T-helper 2 cell treated with Interferon-gamma antibody and Interleukin-4, amounts not matched to agents 5 μg/mL and 100 μg/mL, for 36 hours (primary cell): ENCODE data around the gene ARL9.

Experiments
- DNase-seq: peaks from one replicate; pipeline ENCODE4 v3.0.0; 2021; ENCODE audit warnings: low spot score
- H3K27ac Mint-ChIP-seq: one replicate; pipeline ENCODE4 v1.8.0; 2021; ENCODE audit warnings: mild to moderate bottlenecking, mixed read lengths
- H3K27me3 Mint-ChIP-seq: one replicate; pipeline ENCODE4 v1.8.0; 2021; ENCODE audit warnings: low read depth, mixed read lengths
- H3K36me3 Mint-ChIP-seq: one replicate; pipeline ENCODE4 v1.8.0; 2021; ENCODE audit warnings: low read depth, mixed read lengths
- H3K4me1 Mint-ChIP-seq: one replicate; pipeline ENCODE4 v1.8.0; 2021; ENCODE audit warnings: low read depth, mixed read lengths
- H3K4me3 Mint-ChIP-seq: one replicate; pipeline ENCODE4 v1.8.0; 2022; ENCODE audit warnings: mild to moderate bottlenecking, moderate library complexity, mixed read lengths
- H3K9me3 Mint-ChIP-seq: one replicate; pipeline ENCODE4 v1.8.0; 2021; ENCODE audit warnings: mixed read lengths

The ARL9 gene

GRCh38 chr4:56477192-56477702 is 28.3 kb upstream of the ARL9 start:
- Mint-ChIP-seq H3K27ac (no peak overlapping the region), H3K4me1 (peaks cover 6% of the 10 kb centered on the region), H3K9me3 (no peaks in the 10 kb centered on the region), H3K36me3 (peaks cover 58% of the 10 kb centered on the region), H3K27me3 (no peaks in the 10 kb centered on the region), H3K4me3 (no peak overlapping the region)
- no peak for DNase-seq

- Mint-ChIP-seq H3K4me3 (no peak overlapping the region), H3K27me3 (no peaks in the 10 kb centered on the region), H3K36me3 (peaks cover 49% of the 10 kb centered on the region), H3K4me1 (peaks cover 4% of the 10 kb centered on the region), H3K9me3 (no peaks in the 10 kb centered on the region), H3K27ac (no peak overlapping the region)
- DNase-seq: no peak
These were observed 24.9 kb upstream of the ARL9 start for GRCh38 chr4:56480691-56481090.

GRCh38 chr4:56496241-56496640 is 9.3 kb upstream of the ARL9 start:
- no peaks in the 10 kb centered on the region for H3K27me3 Mint-ChIP-seq
- H3K4me3 Mint-ChIP-seq: no peak overlapping the region
- H3K36me3 Mint-ChIP-seq: peaks cover 62% of the 10 kb centered on the region
- no peaks in the 10 kb centered on the region for H3K9me3 Mint-ChIP-seq
- no peak for DNase-seq
- no peaks in the 10 kb centered on the region for H3K4me1 Mint-ChIP-seq
- H3K27ac Mint-ChIP-seq: no peak overlapping the region

- no peak for DNase-seq
These were observed 5.5 kb downstream of the ARL9 start for GRCh38 chr4:56511098-56511497.

DNA sequence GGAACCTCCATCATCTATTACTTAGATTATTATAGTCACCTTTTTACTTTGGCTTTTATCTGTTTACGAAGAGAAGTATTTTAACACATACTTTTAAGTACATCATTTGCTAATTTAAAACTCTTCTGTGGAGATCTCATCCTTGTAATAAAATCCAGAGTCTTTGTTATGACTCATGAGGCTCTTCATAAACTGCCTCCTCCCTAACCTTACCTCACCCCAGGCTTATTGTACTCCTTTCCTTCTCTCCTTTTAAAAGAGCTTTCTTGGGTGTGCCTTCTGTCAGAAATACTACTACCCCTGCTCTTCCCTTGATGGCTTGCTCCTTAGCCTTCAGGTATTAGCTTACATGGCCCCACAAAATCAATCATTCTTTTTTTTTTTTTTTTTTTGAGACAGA is 6.6 kb downstream of the ARL9 start:
- Mint-ChIP-seq H3K9me3 (no peaks in the 10 kb centered on the region), H3K4me1 (no peaks in the 10 kb centered on the region), H3K4me3 (no peak overlapping the region), H3K27me3 (peaks cover 26% of the 10 kb centered on the region), H3K27ac (no peak overlapping the region), H3K36me3 (no peaks in the 10 kb centered on the region)
- no peak for DNase-seq

More at GRCh38 chr4:56511098-56511497, 5.5 kb downstream of the ARL9 start:
- no peak overlapping the region for H3K4me3 Mint-ChIP-seq
- no peaks in the 10 kb centered on the region for H3K9me3 Mint-ChIP-seq
- H3K27ac Mint-ChIP-seq: no peak overlapping the region
- peaks cover 3% of the 10 kb centered on the region for H3K4me1 Mint-ChIP-seq
- peaks cover 27% of the 10 kb centered on the region for H3K27me3 Mint-ChIP-seq
- H3K36me3 Mint-ChIP-seq: peaks cover 2% of the 10 kb centered on the region

DNA sequence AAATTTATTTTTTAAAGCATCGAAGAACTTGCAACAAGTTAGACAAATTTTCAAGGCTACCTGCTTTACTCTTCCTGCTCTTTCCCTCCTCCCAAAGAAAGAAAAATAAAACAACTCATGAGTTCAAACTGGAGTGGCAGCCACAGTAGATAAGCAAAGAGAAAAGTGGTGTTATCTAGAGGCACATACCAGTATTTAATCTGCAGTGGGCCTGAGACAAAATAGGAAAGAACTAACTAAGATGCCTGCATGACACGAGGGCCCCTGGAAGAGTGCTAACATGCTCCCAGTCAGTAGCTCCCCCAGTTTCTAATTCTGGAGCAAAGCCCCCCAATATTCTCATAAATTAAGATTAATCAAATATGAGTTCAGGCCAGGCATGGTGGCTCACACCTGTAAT is 7.9 kb downstream of the ARL9 start:
- H3K4me1 Mint-ChIP-seq: no peaks in the 10 kb centered on the region
- H3K36me3 Mint-ChIP-seq: no peaks in the 10 kb centered on the region
- no peak for DNase-seq
- H3K9me3 Mint-ChIP-seq: no peaks in the 10 kb centered on the region
- H3K4me3 Mint-ChIP-seq: no peak overlapping the region
- H3K27ac Mint-ChIP-seq: no peak overlapping the region
- peaks cover 28% of the 10 kb centered on the region for H3K27me3 Mint-ChIP-seq

- DNase-seq: peak; percentile 67
- H3K27me3 Mint-ChIP-seq: peaks cover 37% of the 10 kb centered on the region
- no peak overlapping the region for H3K27ac Mint-ChIP-seq
- H3K4me3 Mint-ChIP-seq: peak overlapping the region; percentile 58
- H3K9me3 Mint-ChIP-seq: no peaks in the 10 kb centered on the region
- no peaks in the 10 kb centered on the region for H3K36me3 Mint-ChIP-seq
- peaks cover 3% of the 10 kb centered on the region for H3K4me1 Mint-ChIP-seq
These were observed 24.9 kb downstream of the ARL9 start for GRCh38 chr4:56530269-56531148.

- Mint-ChIP-seq H3K27me3 (peaks cover 33% of the 10 kb centered on the region), H3K27ac (no peak overlapping the region), H3K4me3 (no peak overlapping the region), H3K36me3 (no peaks in the 10 kb centered on the region), H3K9me3 (no peaks in the 10 kb centered on the region), H3K4me1 (peaks cover 3% of the 10 kb centered on the region)
- DNase-seq: no peak
These were observed 25.7 kb downstream of the ARL9 start for GRCh38 chr4:56531149-56531770.

DNA sequence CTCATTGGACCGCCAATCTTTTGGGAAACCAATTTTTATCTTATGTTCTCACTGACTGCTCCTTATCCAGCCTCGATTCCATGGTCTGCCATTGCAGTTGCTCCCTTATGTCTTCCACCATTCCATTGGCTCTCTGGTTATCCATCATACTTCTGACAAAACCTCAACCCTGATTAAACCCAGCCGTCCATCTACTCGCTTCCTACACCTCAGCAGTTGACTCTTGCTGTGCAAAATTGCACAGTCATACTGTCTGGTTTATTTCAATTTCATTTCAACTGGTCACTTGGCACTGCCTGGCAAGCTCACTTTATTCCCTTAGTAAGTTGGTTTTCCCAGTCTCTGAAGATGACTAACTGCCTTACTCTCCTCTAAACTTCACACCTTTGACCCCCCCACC is 26.2 kb downstream of the ARL9 start:
- Mint-ChIP-seq H3K27ac (no peak overlapping the region), H3K4me1 (peaks cover 3% of the 10 kb centered on the region), H3K9me3 (no peaks in the 10 kb centered on the region), H3K4me3 (no peak overlapping the region), H3K27me3 (peaks cover 29% of the 10 kb centered on the region), H3K36me3 (no peaks in the 10 kb centered on the region)
- DNase-seq: no peak

- no peaks in the 10 kb centered on the region for H3K9me3 Mint-ChIP-seq
- no peak for DNase-seq
- H3K27ac Mint-ChIP-seq: no peak overlapping the region
- no peaks in the 10 kb centered on the region for H3K36me3 Mint-ChIP-seq
- no peak overlapping the region for H3K4me3 Mint-ChIP-seq
- peaks cover 3% of the 10 kb centered on the region for H3K4me1 Mint-ChIP-seq
- peaks cover 28% of the 10 kb centered on the region for H3K27me3 Mint-ChIP-seq
These were observed 26.6 kb downstream of the ARL9 start for GRCh38 chr4:56532239-56532638.

- no peak for DNase-seq
- Mint-ChIP-seq H3K4me1 (no peaks in the 10 kb centered on the region), H3K27me3 (peaks cover 15% of the 10 kb centered on the region), H3K36me3 (no peaks in the 10 kb centered on the region), H3K27ac (no peak overlapping the region), H3K9me3 (no peaks in the 10 kb centered on the region), H3K4me3 (no peak overlapping the region)
These were observed 30.3 kb downstream of the ARL9 start for GRCh38 chr4:56535915-56536314.

DNA sequence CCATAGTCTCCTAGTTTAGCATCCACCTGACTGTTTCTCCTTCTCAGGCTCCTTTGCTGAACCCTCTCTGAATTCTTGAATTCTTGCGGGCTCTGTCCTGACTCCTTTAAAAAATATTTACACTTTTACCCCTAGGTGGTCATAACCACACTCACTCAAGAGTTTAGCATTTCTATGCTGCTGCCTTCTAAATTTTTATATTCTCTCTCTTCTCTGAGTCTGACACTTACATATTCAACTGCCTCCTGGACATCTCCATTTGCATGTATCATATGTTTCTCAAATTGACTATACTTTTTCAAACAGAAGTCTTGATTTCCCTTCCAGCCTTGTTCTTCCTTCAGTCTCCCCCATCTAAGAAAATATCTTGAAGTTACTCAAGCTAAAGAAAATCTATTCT is 31.6 kb downstream of the ARL9 start:
- Mint-ChIP-seq H3K4me3 (no peak overlapping the region), H3K4me1 (no peaks in the 10 kb centered on the region), H3K27ac (no peak overlapping the region), H3K36me3 (no peaks in the 10 kb centered on the region), H3K9me3 (no peaks in the 10 kb centered on the region), H3K27me3 (peaks cover 15% of the 10 kb centered on the region)
- no peak for DNase-seq

DNA sequence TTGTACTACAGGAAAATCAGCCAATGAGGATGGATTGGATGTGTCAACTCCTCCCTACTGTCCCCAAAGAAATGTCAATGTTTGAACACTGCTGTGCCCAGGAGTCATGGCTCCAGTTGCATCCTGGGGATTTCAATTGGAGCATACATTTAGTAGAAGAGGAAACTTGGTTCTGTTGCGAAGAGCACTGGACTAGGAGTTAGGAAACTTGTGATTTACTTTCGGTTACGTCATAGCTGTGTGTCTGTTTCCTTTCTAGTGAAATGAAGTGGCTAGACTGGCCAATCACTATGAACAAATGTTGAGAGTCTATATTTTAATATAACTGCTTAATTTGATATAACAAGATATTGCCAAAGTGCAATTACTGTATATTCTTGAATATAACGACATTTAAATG is 35.2 kb downstream of the ARL9 start:
- no peak overlapping the region for H3K27ac Mint-ChIP-seq
- H3K4me1 Mint-ChIP-seq: peaks cover 5% of the 10 kb centered on the region
- H3K36me3 Mint-ChIP-seq: no peaks in the 10 kb centered on the region
- H3K9me3 Mint-ChIP-seq: no peaks in the 10 kb centered on the region
- peaks cover 13% of the 10 kb centered on the region for H3K27me3 Mint-ChIP-seq
- H3K4me3 Mint-ChIP-seq: no peak overlapping the region
- DNase-seq: no peak

DNA sequence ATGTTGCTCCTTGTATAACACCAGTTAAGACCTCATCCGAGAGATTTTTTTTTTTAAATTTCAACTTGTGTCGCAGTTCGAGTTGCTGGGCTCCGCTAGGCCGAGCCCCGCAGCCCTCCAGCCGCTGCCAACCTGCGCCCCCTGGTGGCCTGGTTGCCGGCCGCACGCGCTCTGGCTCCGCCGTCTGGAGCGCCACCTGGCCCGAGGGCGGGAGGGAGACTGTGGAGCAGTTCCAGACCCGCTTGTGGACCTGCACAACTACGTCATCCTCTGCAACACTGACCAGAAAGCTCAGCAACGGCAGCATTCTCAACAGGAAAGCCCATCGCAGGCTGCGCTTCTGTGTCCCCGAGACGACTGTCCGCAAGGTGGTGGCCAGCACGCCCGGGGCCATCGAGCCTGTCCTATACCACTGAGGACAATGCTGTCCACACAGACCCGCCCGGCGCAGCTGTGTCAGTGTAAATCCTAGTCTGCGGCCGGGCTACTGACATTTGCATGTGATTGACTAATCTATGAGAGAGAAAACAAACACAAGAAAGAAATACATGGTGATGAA is 39.1 kb downstream of the ARL9 start:
- Mint-ChIP-seq H3K36me3 (no peaks in the 10 kb centered on the region), H3K9me3 (no peaks in the 10 kb centered on the region), H3K27ac (no peak overlapping the region), H3K27me3 (peaks cover 20% of the 10 kb centered on the region), H3K4me3 (peak overlapping the region; percentile 65), H3K4me1 (peaks cover 9% of the 10 kb centered on the region)
- DNase-seq: peak; percentile 81
